ENCODE results near the gene ANKRD12.

DNA sequence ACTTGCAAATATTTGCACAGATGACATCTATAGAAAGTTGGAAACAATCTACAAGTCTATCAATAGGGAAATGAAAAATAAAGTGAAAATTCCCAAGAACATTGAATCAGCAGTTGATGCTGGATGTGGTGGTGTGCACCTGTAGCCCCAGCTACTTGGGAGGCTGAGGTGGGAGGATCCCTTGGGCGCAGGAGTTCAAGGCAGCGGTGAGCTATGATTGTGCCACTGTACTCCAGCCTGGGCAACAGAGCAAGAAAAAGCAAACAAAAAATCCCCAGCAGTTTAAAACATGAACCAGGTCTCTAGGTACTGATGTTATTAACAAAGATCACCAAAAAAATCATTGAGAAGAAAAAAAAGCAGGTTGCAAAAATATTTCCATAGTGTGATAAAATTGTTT, 49.4 kb upstream of the ANKRD12 start:
- TF ChIP-seq, protein P1, sequence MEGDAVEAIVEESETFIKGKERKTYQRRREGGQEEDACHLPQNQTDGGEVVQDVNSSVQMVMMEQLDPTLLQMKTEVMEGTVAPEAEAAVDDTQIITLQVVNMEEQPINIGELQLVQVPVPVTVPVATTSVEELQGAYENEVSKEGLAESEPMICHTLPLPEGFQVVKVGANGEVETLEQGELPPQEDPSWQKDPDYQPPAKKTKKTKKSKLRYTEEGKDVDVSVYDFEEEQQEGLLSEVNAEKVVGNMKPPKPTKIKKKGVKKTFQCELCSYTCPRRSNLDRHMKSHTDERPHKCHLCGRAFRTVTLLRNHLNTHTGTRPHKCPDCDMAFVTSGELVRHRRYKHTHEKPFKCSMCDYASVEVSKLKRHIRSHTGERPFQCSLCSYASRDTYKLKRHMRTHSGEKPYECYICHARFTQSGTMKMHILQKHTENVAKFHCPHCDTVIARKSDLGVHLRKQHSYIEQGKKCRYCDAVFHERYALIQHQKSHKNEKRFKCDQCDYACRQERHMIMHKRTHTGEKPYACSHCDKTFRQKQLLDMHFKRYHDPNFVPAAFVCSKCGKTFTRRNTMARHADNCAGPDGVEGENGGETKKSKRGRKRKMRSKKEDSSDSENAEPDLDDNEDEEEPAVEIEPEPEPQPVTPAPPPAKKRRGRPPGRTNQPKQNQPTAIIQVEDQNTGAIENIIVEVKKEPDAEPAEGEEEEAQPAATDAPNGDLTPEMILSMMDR (IDR thresholded peaks at IDR 0.05): no peak
- no peak for TF ChIP-seq POLR2AphosphoS5 (IDR thresholded peaks at IDR 0.05)

Measured in sigmoid colon (tissue), 4 donors.